GM21576 (cell line): ENCODE measurements around the gene MYOC.
"Not testable (repeated sequence)": the region's sequence is repeated elsewhere in the genome, so short reads cannot be mapped to it uniquely, and the experiment has no call there.

Source experiments
- ATAC-seq: cut with Tn5 transposase; IDR thresholded peaks from one replicate; pipeline ENCODE4 v1.9.1; 2021; ENCODE audit warnings: mild to moderate bottlenecking, moderate library complexity; ENCODE audit not compliant: unreplicated experiment

The MYOC gene

DNA sequence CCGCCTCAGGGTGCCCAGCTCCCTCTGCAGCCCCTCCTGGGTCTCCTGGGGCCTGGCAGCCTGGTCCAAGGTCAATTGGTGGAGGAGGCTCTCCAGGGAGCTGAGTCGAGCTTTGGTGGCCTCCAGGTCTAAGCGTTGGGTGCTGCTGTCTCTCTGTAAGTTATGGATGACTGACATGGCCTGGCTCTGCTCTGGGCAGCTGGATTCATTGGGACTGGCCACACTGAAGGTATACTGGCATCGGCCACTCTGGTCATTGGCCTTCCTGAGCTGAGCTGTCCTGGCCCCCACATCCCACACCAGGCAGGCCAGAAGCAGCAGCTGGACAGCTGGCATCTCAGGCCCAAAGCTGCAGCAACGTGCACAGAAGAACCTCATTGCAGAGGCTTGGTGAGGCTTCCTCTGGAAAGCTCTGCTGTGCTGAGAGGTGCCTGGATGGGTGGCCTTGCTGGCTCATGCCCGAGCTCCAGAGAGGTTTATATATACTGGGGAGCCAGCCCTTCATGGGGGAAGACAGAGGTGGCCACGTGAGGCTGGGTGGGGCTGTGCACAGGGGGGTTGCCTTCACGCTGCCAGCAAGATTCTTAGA lies at the start of gene MYOC:
MYOC (minus strand) TSS at position 455 of the 589 bp plus-strand sequence; CDS start at position 378, 77 bp downstream.
- no peak for ATAC-seq

DNA sequence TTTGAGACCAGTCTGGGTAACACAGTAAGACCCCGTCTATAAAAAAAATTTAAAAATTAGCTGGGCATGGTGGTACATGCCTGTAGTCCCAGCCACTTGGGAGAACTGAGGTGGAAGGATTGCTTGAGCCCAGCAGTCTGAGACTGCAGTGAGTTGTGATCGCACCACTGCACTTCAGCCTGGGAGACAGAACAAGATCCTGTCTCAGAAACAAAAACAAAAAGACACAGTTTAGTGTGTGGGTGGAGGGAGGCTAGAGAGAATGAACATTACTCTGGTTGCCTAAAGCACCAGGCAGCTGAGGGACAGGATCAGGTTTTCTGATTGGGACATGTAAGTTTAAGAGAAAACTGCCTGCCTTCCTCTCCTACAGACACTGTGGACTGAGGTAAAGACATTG lies 47.0 kb upstream of the MYOC start:
- no peak for ATAC-seq

DNA sequence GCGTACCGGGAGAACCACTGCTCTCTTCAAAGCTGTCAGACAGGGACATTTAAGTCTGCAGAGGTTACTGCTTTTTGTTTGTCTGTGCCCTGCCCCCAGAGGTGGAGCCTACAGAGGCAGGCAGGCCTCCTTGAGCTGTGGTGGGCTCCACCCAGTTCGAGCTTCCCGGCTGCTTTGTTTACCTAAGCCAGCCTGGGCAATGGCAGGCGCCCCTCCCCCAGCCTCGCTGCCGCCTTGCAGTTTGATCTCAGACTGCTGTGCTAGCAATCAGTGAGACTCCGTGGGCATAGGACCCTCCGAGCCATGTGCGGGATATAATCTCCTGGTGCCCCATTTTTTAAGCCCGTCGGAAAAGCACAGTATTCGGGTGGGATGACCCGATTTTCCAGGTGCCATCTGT lies 43.3 kb upstream of the MYOC start:
- not testable (repeated sequence) for ATAC-seq

DNA sequence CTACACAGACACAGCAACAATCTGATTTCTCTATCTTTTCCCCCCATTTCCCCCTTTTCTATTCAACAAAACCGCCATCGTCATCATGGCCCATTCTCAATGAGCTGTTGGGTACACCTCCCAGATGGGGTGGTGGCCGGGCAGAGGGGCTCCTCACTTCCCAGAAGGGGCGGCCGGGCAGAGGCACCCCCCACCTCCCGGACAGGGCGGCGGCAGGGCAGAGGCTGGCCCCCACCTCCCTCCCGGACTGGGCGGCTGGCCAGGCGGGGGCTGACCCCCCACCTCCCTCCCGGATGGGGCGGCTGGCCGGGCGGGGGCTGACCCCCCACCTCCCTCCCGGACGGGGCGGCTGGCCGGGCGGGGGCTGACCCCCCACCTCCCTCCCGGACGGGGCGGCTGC lies 41.1 kb upstream of the MYOC start:
- ATAC-seq, result not testable (repeated sequence)

DNA sequence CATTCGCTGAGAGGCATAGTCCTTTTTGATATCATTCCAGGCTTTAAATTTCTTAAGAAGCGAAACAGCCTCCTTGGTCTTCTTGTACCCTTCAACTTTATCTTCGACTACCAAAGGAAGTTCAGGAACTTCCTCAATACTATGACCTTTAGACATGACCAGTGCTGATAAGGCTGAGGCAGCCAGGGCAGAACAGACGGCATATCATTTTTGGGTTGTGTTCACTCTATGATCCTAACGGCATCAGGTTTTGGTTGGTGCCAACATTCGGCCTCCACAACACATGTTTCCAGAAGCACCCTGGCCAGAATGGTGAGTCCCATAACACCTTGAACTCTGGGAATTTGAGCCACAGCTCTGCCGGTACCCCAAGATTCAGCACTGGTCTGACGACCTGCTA lies 31.4 kb upstream of the MYOC start:
- no peak for ATAC-seq

DNA sequence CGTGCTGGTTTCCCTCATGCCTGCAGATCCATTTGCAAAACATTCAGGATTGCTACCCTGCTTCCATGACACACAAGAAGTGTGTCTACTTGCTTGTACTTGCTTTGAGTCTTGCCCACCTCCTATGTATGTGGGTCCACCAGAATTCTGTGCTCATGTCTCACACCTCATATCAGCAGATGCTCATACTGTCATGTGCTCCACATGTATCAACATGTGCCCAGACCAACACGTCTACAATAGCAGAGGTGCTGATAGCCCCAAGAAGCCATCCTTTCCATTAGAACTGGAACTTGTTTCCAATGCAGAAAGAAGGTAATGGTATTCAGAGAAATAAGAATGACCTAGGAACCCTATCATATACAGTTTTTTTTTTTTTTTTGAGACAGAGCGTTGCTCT lies 27.9 kb upstream of the MYOC start:
- ATAC-seq, result no peak

DNA sequence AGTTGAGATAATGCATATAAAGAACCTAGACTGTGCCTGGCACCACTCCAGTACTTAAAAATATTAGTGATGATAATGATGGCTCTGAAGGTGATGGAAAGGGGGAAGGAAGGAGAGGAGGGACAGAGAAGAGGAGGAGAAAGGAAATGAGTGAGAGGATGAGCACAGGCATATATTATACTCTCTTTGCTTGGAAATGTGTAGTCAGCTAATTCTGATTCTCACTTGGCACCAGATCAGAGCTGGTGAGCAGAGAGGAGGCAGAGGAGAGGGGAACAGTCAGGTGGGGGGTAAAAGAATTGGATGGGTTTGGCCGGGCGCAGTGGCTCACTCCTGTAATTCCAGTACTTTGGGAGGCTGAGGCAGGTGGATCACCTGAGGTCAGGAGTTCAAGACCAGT lies 24.3 kb upstream of the MYOC start:
- ATAC-seq, result no peak

DNA sequence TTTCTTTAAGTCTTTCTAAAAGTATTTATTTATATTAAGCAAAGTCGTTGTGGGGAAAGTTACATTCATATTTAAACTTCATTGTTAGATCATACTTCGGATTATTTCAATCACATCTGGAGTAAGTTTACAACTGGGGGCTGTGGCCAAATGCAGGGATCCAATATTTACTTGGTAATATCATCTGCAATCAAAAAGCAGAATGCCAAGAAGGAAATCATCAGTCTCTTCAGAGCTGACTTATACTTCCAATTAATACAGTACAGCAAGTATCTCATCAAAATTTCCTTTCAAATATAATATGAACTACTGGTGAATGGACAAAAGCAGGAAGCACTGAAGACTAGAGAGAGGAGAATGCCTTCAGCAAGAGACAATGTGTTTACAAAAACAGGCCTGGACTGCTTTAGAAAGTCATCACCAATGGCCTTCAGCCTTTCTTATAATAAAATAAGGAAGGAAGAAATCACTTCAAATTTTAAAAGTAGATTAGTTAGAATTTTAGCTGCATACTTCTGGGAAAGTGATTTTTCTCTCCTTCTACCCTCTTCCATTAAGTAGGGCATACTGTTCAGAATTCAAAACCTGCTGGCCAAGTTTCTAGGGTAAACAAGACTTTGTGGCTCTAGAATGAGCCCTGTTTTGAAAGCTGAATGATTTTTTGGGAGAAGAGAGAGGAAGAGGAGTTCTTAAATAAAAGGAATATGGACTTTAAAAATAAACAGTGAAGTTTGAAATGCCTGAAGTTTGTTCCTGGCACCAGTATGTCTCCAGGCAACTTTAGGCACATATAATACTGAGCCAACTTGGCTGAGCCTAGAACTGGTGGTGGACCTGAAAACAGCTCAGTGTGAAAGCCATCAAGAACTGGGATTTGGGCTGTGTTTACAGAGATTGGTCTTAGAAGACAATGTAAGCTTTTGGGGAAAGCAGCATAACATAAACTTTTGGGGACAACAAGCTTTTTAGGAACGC lies 22.2 kb upstream of the MYOC start:
- no peak for ATAC-seq

DNA sequence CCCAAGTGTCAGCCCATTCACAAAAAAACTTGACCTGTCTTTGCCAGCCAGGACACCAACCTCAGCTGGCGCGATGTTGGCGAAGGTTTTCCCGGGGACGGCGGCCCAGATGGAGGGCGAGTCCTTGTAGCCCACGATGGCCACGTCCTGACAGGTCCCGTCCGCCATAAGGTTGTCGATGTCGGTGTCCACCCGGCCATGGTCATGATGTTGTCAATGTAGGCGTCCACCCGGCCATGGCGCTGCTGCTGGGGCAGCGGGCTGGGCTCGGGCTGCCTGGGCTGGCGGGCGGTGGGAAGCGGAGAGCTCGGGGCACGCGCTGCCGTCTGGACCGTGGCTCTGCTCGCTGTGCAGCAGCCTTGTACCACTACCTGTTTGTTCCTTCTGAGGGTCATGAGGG lies 18.3 kb upstream of the MYOC start:
- no peak for ATAC-seq

DNA sequence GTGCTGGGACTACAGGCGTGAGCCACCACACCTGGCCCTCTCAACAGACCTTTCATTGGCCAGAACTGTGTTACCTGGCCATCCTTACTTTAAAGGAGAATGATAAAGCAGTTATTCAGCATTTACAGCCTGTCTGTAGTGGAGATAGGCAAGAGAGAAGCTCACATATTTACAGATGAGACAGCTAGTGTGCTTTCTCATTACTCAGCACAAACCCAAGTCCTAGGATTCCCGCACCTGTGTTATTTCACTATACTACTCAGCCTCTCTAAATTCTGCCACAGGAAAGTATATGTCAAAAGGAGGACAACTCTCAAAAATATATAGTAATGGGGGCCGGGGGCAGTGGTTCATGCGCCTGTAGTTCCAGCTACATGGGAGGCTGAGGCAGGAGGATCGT lies 15.9 kb upstream of the MYOC start:
- no peak for ATAC-seq

DNA sequence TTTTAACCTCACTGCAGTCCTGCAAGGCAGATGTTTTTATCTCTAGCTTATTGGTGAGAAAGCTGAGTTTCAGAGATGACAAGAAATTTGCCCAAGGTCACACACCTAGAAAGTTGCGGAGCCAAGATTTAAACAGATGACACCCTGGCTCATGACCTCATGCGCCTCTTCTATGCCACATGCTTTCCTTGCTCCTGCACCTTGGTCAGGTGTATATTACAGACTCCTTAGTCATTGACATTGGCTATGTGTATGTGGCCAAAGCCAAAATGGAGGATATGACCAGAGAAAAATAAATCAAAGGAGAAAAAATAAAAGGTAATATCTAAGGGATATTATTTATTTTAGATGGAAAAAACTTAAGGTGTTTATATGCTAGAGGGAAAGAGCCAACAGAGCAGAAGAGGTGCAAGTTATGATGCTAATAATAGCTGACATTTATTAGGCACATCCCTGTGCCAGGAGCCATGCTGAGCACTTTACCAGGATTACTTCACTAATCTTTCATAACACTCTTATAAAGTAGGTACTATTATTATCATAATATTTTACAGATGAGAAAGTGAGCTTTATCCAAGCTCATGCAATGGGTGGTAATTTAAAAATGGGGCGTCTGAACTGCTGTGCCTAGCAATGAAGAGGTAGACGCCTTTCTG lies 13.8 kb upstream of the MYOC start:
- ATAC-seq, result no peak

DNA sequence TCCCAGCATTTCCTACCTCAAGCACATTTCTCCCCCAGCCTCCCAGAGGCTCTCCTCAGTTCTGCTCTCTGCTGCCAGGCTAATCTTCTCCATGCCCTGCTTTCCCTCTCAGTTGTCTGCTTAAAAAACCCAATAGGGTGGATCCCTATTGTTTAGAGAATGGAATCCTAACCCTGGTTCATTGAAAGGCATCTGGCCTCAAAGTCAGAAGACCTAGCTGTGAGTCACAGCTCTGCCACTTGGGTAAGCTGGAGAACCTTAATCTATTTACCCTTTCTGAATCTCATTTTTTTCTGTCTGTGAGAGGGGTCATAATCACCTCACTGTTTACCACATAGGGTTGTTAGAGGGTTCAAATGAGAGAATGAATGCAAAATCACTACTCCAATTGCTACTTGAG lies 12.5 kb upstream of the MYOC start:
- ATAC-seq, result no peak

DNA sequence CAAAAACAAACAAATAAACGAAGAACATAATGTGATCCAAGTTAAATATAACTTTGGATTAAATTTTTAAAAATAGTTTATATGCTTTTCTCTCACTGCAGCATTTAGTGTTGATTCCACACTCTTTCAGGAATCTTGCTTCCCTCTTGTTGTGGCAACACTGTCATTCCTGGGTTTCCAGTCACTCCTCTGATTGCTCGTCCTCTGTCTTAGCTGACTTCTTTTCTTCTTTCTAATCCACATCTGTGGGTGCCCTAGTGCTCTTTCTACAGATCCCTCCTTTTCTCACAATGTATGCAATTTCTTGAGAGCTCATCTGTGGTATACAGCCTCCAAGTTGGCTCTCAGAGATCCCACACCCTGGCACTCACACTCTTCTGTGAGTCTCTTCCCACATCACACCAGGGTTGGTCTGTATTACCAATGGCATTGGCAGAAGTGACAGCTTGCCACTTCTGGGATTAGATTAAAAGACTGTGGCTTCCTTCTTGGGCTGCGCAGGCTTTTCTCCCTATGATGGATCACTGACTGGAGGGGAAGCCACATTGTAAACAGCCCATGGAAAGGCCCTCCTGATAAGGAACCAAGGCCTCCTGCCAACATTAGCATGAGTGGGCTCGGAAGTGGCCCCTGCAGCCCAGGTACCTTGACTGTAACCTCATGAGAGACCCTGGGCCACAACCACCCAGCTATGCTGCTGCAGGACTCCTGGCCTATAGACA lies 11.5 kb upstream of the MYOC start:
- ATAC-seq, result no peak

DNA sequence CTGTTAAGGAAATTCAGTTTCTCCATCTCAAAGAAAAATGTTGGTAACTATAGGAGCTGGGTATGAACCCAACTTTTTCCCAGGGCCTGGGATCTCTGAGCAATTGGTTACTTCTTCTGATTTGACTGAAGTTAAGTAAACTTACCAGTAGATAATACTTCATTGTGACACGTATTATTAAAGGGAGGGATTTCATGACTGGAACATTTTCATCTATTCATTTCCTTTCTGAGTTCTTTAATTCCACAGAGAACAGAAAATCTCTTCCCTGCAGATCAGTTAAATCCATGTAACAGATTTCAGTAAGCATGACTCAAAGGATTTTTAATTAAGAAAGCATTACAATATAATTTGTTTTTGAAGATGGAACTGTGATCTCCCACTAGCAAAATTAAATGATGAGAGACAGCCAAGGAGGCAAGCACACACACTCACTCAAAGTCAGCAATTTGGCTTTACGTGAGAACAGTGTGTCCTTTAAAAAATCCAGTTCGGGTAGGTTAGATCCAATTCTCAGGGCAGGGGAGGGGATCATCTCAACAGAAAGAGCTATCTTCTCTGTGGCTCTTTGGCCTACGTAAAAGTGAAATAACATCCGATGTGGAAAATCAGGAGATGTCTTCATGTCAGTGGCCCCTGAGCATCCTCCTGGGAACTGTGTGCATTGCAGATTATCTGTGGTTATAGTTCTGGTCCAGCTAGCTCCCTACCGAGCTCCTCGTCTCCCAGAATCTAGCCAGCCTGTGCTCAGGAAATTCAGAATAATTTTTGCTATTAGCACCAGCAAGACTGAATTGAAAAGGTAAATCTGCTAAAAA lies 10.8 kb upstream of the MYOC start:
- no peak for ATAC-seq

DNA sequence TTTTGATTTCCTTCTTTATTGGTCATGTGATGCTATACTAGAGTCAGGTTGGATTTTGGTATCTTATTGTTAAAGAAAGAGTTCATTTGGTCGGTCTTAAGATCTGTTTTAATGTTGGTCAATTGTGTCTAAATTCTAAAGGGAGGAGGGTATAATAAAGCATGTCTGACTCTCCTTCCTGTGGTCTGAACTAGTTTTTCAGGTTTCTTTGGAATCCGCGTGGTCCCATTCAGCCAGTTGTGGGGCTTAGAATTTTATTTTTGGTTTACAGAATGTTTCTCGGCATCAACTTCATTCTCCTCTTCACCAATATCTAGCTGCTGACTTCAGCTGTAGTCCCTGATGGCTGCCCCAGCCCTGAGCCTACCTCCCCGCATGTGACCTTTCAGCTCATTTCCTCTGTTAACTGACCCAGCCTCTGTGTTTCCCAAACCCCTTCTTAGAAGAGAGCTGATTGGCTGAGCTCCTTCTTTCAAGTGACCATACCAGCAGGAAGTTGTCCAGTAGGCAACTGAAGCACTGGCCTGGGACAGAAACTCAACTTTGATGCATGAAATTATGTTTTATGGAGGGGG lies 8.7 kb upstream of the MYOC start:
- ATAC-seq, result no peak

DNA sequence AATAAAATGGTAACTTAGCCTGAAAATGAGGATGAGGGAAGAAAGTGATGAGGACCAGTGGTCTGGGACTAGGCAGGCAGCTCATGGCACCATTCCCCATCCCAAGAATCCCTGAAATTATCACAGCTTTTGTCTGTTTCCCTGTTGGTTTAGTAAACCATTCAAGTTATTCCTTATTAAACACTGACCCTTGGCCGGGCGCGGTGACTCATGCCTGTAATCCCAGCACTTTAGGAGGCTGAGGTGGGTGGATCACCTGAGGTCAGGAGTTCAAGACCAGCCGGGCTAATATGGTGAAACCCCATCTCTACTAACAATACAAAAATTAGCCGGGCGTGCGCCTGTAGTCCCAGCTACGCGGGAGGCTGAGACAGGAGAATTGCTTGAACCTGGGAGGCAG lies 3.7 kb upstream of the MYOC start:
- ATAC-seq, result not testable (repeated sequence)

DNA sequence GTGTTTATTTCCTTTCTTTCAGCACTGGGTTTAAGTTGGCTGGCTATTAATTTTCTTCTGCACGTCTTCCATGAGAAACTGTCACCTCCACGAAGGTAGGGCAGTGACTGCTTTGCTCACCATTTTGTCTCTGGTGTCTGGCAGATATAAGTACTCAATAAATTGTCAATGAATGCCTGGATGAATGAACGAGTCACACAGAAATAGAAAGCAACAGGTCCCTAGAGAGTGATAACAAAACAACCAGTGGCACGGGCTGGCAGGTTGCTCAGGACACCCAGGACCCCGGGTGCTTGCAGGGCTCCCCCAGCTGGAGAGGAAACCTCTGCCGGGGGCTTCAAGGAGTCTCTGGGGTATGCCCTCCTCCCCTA lies 3.2 kb upstream of the MYOC start:
- no peak for ATAC-seq

DNA sequence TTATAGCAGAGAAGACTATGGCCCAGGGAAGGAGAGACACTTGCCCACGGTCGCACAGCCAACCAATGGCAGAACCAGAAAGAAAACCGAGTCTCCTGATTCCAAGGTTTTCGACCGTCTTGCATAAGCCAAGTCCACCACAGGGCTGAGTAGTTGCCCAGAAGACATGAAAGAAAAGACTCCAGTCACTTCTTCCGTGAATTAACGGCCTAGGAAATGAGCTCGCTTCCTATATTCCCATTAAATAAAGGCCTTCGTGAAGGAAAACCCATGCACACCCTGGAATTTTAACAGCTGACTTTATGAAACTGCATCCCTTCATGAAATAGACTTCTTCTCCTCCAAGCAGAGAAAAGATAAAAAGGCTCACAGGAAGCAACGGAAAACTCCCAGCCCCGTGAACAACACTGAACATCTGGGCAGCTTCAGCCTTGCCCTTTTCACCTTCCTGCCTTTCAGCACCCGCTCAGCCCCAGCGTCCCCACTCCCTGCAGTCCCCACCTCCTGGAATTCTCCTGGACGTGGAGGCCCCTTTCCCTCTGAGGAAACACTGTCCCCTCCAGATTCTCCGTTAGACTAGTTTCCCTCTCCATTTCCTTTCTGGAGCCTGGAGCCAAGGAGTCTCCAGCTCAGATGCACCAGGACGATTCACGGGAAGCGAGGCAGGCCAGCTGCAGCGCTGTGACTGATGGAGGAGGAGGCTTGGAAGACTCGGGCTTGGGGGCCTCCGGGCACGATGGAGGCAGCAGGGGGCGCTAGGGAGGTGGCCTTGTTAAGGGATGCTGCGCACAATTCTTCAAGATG lies 2.7 kb upstream of the MYOC start:
- ATAC-seq, result no peak

DNA sequence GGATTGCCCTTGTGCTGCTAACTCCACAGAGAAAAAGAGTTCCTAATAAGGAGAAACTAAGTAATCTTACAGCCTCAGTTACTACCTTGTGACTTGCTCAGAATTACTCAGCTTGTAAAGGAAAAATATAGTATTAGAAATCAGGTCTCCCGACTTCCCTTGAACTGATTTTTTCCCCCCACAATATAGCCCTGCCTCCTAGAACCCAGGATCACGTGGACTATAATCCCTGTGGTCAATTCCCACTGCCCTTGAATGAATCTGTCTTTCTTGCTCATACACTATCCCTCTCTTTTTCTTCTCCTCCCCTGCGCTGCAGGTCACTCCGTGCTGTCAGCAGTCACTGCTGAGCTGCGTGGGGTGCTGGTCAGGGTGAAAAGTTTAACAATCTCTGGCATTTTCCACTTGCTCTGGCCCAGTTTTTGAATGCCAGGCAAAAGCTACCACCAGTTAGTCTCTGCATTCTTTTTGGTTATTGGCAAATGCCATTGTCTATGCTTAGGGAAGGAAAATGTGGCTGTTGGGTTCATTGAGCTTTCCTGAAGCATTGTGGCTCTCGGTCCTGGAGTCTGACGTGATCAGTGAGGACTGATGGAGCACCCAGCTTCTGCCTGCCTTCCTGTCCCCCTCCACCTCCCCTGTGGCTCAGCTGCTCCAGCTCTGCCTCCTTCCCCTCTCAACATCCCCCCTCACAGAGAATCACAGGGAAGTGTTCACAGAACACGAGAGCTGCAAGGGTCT lies 1.9 kb upstream of the MYOC start:
- no peak for ATAC-seq
